GM12878 (cell line): Measurements from ENCODE around the gene SHROOM3. TPM values are rescaled to one million over a fixed set of nuclear protein-coding genes. Genes with fewer than 3 reads are reported as not detected.

Experiments used
- ATAC-seq: fragments of 200-7000 bp; cut with Tn5 transposase; 3 replicates; pipeline ENCODE4 v1.9.1; 2020; ENCODE audit warnings: mild to moderate bottlenecking, moderate library complexity
- BruUV-seq: library from RNA; stranded (reverse); fragments of 400-500 nt; replicated peaks from 2 replicates; lab custom pipeline; 2021; lab: Mats Ljungman, UMichigan
- CTCF ChIA-PET: fragments of 300-600 bp; sonication (Branson Sonifier 250); formaldehyde crosslinking; extraction: SDS; loops from one replicate; lab custom pipeline; 2021; ENCODE audit warnings: inconsistent platforms; lab: Yijun Ruan, JAX
- POLR2A ChIA-PET: fragments of 350-600 bp; formaldehyde crosslinking; extraction: SDS; loops from one replicate; lab custom pipeline; 2021; ENCODE audit warnings: inconsistent platforms; lab: Charles Lee
- RAD21 ChIA-PET: fragments of 300-600 bp; sonication (Branson Sonifier 250); formaldehyde crosslinking; loops from one replicate; lab custom pipeline; 2023; ENCODE audit warnings: antibody characterized with exemption; ENCODE audit not compliant: unreplicated experiment; lab: Charles Lee
- SMC1A ChIA-PET: fragments of 300-600 bp; sonication (Branson Sonifier 250); formaldehyde crosslinking; loops from one replicate; lab custom pipeline; 2023; ENCODE audit not compliant: unreplicated experiment, uncharacterized antibody; lab: Charles Lee
- DNase-seq: peaks from one replicate; pipeline ENCODE4 v3.0.0-alpha.2; 2011; ENCODE audit warnings: low read depth, low spot score
- FAIRE-seq: peaks from 3 replicates; lab custom pipeline; 2011; peaks lifted over from hg19 to GRCh38; lab: Jason Lieb, UNC
- H2AFZ ChIP-seq: 2 replicates; pipeline ENCODE4 v1.6.0; 2011; ENCODE audit warnings: low read depth, low read length, control low read depth; ENCODE audit not compliant: control insufficient read depth
- H3K27ac ChIP-seq: 2 replicates; pipeline ENCODE4 v1.5.1; 2011; ENCODE audit warnings: control low read depth; ENCODE audit not compliant: control insufficient read depth, insufficient read depth
- H3K27me3 ChIP-seq, 2 experiments: replicated peaks in 1 of 2; 2 replicates each; pipeline versions ENCODE4 v1.6.0 to v1.6.1; 2011; ENCODE audit warnings: low read length in 1 of 2; ENCODE audit not compliant: control insufficient read depth in 2 of 2, insufficient read depth in 2 of 2
- H3K36me3 ChIP-seq, 2 experiments: 2 replicates each; pipeline ENCODE4 v1.5.1; 2011; ENCODE audit warnings: low read length in 1 of 2; ENCODE audit not compliant: control insufficient read depth in 2 of 2, insufficient read depth in 2 of 2
- H3K4me1 ChIP-seq: 2 replicates; pipeline ENCODE4 v1.6.1; 2011; ENCODE audit warnings: mild to moderate bottlenecking, low read length, moderate library complexity, mixed read lengths; ENCODE audit not compliant: control insufficient read depth, insufficient read depth
- H3K4me2 ChIP-seq: 2 replicates; pipeline ENCODE4 v1.6.0; 2011; ENCODE audit warnings: control low read depth; ENCODE audit not compliant: control insufficient read depth, insufficient read depth
- H3K4me3 ChIP-seq: fragments of 200-600 bp; sonication (generic); 2 replicates; pipeline ENCODE4 v1.5.1; 2016
- H3K79me2 ChIP-seq: 2 replicates; pipeline ENCODE4 v1.6.0; 2011; ENCODE audit warnings: low read length; ENCODE audit not compliant: control insufficient read depth, insufficient read depth
- H3K9ac ChIP-seq: 2 replicates; pipeline ENCODE4 v1.8.0; 2011; ENCODE audit warnings: low read length, control low read depth, mixed read lengths; ENCODE audit not compliant: control insufficient read depth, insufficient read depth
- H3K9me3 ChIP-seq: replicated peaks from 3 replicates; pipeline ENCODE4 v1.5.1; 2011; ENCODE audit warnings: mild to moderate bottlenecking, low read length; ENCODE audit not compliant: control insufficient read depth, insufficient read depth
- H4K20me1 ChIP-seq: 2 replicates; pipeline ENCODE4 v1.6.0; 2011; ENCODE audit not compliant: control insufficient read depth, insufficient read depth
- CHD2 ChIP-seq: IDR thresholded peaks from 2 replicates; pipeline ENCODE4 v1.6.1; 2011; ENCODE audit warnings: low read depth, low read length, improper control_type of control experiment, borderline replicate concordance
- NFYB ChIP-seq: IDR thresholded peaks from 2 replicates; pipeline ENCODE4 v1.6.1; 2011; ENCODE audit warnings: low read depth, mild to moderate bottlenecking, low read length, improper control_type of control experiment, moderate library complexity; ENCODE audit not compliant: insufficient read depth
- NRF1 ChIP-seq: conservative IDR thresholded peaks from 2 replicates; pipeline ENCODE4 v1.6.1; 2011; ENCODE audit warnings: mild to moderate bottlenecking, low read depth, low read length, improper control_type of control experiment
- SIX5 ChIP-seq: IDR thresholded peaks from 2 replicates; pipeline ENCODE4 v1.6.1; 2011; ENCODE audit warnings: mild to moderate bottlenecking, low read depth, low read length, moderate library complexity; ENCODE audit not compliant: severe bottlenecking
- SMC3 ChIP-seq: IDR thresholded peaks from 2 replicates; pipeline ENCODE4 v1.6.1; 2011; ENCODE audit warnings: low read length, improper control_type of control experiment, borderline replicate concordance
- SP1 ChIP-seq: IDR thresholded peaks from one replicate; pipeline ENCODE4 v1.6.1; 2011; ENCODE audit warnings: low read depth, low read length
- WGBS: methylation state at CpG from one replicate; pipeline ENCODE4 v1.1.6; 2016; ENCODE audit warnings: low lambda C conversion rate; ENCODE audit not compliant: insufficient replicate concordance, insufficient coverage; ENCODE audit errors: missing lambda C conversion rate; 5-methylcytosine and 5-hydroxymethylcytosine counted together
- in situ Hi-C: fragments of 300-500 bp; cut with MboI; formaldehyde crosslinking; loops from 9 replicates; pipeline ENCODE4 v1.14.3; 2018; ENCODE audit warnings: mixed read lengths
- intact Hi-C: fragments of 100-400 bp; cut with micrococcal nuclease; formaldehyde crosslinking; loops from one replicate; pipeline ENCODE4 v1.14.2; 2022; ENCODE audit not compliant: unreplicated experiment
- polyA plus RNA-seq, 11 experiments: library from polyadenylated mRNA; depleted of rRNA in 4 of 11; unstranded in 6 of 11; stranded (reverse) in 5 of 11; fragments of >200 nt; fragmentation: Nextera tagmentation in 4 of 11; fragmentation: Illumina TruSeq in 1 of 11; extraction: Ambion mirVana in 4 of 11; extraction: Trizol in 1 of 11; gene quantifications; 1 replicate in 1 of 11; 2 replicates in 10 of 11; pipeline versions ENCODE4 v1.2.1 to v1.2.3, GENCODE V29; 2011 to 2016; ENCODE audit warnings: inconsistent platforms in 2 of 11, missing spikeins in 2 of 11, low read depth in 1 of 11
- total RNA-seq, 4 experiments: library from RNA; depleted of rRNA in 3 of 4; stranded (reverse); fragments of >200 nt in 3 of 4; fragmentation: Illumina TruSeq in 1 of 4; extraction: Trizol in 1 of 4; gene quantifications; 2 replicates each; pipeline versions ENCODE4 v1.2.1 to v1.2.3, GENCODE V29; 2013 to 2021
- TF ChIP-seq, protein P1 (sequence below): fragments of 450-650 bp; formaldehyde crosslinking; IDR thresholded peaks from 2 replicates; pipeline ENCODE4 v1.5.0; 2022; ENCODE audit warnings: mild to moderate bottlenecking, missing genetic modification characterization
- TF ChIP-seq, protein P2 (sequence below): fragments of 450-650 bp; IDR thresholded peaks from 2 replicates; pipeline ENCODE4 v1.6.1; 2016; ENCODE audit warnings: mild to moderate bottlenecking, moderate library complexity, borderline replicate concordance

The SHROOM3 gene
- total and polyA plus RNA-seq, 10 of the 15 experiments (the other 5 are each of a cell fraction or from before 2014, with no cell fraction given): under 0.01 to 0.29 (median 0.08) TPM; not detected in 1

GRCh38 chr4:76708971-76709771, 274.1 kb downstream of the SHROOM3 start:
- H3K4me2 ChIP-seq: no peak overlapping the region
- TF ChIP-seq, protein P1, sequence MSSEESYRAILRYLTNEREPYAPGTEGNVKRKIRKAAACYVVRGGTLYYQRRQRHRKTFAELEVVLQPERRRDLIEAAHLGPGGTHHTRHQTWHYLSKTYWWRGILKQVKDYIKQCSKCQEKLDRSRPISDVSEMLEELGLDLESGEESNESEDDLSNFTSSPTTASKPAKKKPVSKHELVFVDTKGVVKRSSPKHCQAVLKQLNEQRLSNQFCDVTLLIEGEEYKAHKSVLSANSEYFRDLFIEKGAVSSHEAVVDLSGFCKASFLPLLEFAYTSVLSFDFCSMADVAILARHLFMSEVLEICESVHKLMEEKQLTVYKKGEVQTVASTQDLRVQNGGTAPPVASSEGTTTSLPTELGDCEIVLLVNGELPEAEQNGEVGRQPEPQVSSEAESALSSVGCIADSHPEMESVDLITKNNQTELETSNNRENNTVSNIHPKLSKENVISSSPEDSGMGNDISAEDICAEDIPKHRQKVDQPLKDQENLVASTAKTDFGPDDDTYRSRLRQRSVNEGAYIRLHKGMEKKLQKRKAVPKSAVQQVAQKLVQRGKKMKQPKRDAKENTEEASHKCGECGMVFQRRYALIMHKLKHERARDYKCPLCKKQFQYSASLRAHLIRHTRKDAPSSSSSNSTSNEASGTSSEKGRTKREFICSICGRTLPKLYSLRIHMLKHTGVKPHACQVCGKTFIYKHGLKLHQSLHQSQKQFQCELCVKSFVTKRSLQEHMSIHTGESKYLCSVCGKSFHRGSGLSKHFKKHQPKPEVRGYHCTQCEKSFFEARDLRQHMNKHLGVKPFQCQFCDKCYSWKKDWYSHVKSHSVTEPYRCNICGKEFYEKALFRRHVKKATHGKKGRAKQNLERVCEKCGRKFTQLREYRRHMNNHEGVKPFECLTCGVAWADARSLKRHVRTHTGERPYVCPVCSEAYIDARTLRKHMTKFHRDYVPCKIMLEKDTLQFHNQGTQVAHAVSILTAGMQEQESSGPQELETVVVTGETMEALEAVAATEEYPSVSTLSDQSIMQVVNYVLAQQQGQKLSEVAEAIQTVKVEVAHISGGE (CRISPR knock-in tag): no peak
- TF ChIP-seq SMC3 (no peak), SP1 (no peak), NRF1 (no peak), NFYB (no peak), CHD2 (no peak), SIX5 (no peak)
- TF ChIP-seq, protein P2, sequence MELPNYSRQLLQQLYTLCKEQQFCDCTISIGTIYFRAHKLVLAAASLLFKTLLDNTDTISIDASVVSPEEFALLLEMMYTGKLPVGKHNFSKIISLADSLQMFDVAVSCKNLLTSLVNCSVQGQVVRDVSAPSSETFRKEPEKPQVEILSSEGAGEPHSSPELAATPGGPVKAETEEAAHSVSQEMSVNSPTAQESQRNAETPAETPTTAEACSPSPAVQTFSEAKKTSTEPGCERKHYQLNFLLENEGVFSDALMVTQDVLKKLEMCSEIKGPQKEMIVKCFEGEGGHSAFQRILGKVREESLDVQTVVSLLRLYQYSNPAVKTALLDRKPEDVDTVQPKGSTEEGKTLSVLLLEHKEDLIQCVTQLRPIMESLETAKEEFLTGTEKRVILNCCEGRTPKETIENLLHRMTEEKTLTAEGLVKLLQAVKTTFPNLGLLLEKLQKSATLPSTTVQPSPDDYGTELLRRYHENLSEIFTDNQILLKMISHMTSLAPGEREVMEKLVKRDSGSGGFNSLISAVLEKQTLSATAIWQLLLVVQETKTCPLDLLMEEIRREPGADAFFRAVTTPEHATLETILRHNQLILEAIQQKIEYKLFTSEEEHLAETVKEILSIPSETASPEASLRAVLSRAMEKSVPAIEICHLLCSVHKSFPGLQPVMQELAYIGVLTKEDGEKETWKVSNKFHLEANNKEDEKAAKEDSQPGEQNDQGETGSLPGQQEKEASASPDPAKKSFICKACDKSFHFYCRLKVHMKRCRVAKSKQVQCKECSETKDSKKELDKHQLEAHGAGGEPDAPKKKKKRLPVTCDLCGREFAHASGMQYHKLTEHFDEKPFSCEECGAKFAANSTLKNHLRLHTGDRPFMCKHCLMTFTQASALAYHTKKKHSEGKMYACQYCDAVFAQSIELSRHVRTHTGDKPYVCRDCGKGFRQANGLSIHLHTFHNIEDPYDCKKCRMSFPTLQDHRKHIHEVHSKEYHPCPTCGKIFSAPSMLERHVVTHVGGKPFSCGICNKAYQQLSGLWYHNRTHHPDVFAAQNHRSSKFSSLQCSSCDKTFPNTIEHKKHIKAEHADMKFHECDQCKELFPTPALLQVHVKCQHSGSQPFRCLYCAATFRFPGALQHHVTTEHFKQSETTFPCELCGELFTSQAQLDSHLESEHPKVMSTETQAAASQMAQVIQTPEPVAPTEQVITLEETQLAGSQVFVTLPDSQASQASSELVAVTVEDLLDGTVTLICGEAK: no peak
- TF ChIP-seq, all 136 proteins: peak for 0
- ChIA-PET POLR2A (no interaction called here), SMC1A (no interaction called here), CTCF (interaction anchor here (1.6 kb wide), 1 partner anchor 15 kb away, joined by 5 read pairs; no protein-coding TSS in a partner anchor), RAD21 (no interaction called here)
- H3K9ac ChIP-seq: no peak overlapping the region
- no peaks in the 10 kb centered on the region for H3K9me3 ChIP-seq
- no TSS peak for BruUV-seq
- H4K20me1 ChIP-seq: no peaks in the 10 kb centered on the region
- no peak overlapping the region for H3K27ac ChIP-seq
- H3K79me2 ChIP-seq: no peaks in the 10 kb centered on the region
- H2AFZ ChIP-seq: no peak overlapping the region
- ATAC-seq (no peak), DNase-seq (no peak), FAIRE-seq (no peak)
- no peak overlapping the region for H3K4me3 ChIP-seq
- no peaks in the 10 kb centered on the region for H3K36me3 ChIP-seq
- in situ Hi-C loops: no loop called here
- 36% methylated on average over 5 of the region's 5 CpGs for WGBS
- intact Hi-C loops: no loop called here
- no peaks in the 10 kb centered on the region; a peak in 1 of 4 replicates for H3K27me3 ChIP-seq
- H3K4me1 ChIP-seq: no peaks in the 10 kb centered on the region
